ENCODE results near the gene RILPL1. TPM values are rescaled to one million over a fixed set of nuclear protein-coding genes. Genes with fewer than 3 reads are reported as not detected.
A peak's percentile ranks its signal among the peaks of the same experiment; 100 is the strongest.

Gene RILPL1
- total and polyA plus RNA-seq, 10 of the 15 experiments (the other 5 are each of a cell fraction or from before 2014, with no cell fraction given): 0.05 to 0.61 (median 0.25) TPM

GRCh38 chr12:123468786-123469185 is 64.7 kb downstream of the RILPL1 start (continued):
- peak; percentile 92 for TF ChIP-seq PKNOX1 (IDR thresholded peaks at IDR 0.05)

- peaks cover under 1% of the 10 kb centered on the region; the same call in 1 of the 2 replicates for H3K4me1 ChIP-seq (ENCODE audit: control insufficient read depth, insufficient read depth, low read length)
- WGBS (ENCODE audit: insufficient coverage, insufficient replicate concordance, low lambda C conversion rate, missing lambda C conversion rate): 98% methylated on average over 4 of the region's 4 CpGs
- peaks cover 29% of the 10 kb centered on the region for H3K79me2 ChIP-seq (ENCODE audit: control insufficient read depth, insufficient read depth, low read length)
- no peak for DNase-seq (ENCODE audit: low read depth, low spot score)
- H2AFZ ChIP-seq (ENCODE audit: control insufficient read depth, low read depth, low read length): no peak overlapping the region
- H3K27ac ChIP-seq (ENCODE audit: control insufficient read depth, insufficient read depth): no peak overlapping the region
- in situ Hi-C loops (cut with MboI): no loop called here
- no peak for ATAC-seq
- H3K9ac ChIP-seq (ENCODE audit: control insufficient read depth, insufficient read depth, low read length): no peak overlapping the region
- CTCF ChIA-PET: no interaction called here
- FAIRE-seq: no peak
- H3K36me3 ChIP-seq (ENCODE audit: control insufficient read depth in 2 of 2, insufficient read depth in 2 of 2, low read length in 1 of 2): peaks cover 0 to 6% of the 10 kb centered on the region in 2 experiments; a peak in 3 of 4 replicates
- H3K4me2 ChIP-seq (ENCODE audit: control insufficient read depth, insufficient read depth): no peak overlapping the region
- no peaks in the 10 kb centered on the region for H3K27me3 ChIP-seq (replicated peaks in 1 of 2; ENCODE audit: control insufficient read depth in 2 of 2, insufficient read depth in 2 of 2, low read length in 1 of 2)
- H4K20me1 ChIP-seq (ENCODE audit: control insufficient read depth, insufficient read depth): no peaks in the 10 kb centered on the region
- SMC1A ChIA-PET (ENCODE audit: uncharacterized antibody, unreplicated experiment): no interaction called here
- H3K4me3 ChIP-seq: no peak overlapping the region
- no TSS peak for BruUV-seq (replicated peaks)
- intact Hi-C loops (cut with micrococcal nuclease; ENCODE audit: unreplicated experiment): no loop called here
- POLR2A ChIA-PET: interaction anchor here (0.6 to 1.0 kb wide), 3 partner anchors 11 to 224 kb away, joined by 3 to 9 read pairs (median 4); no protein-coding TSS in a partner anchor
- TF ChIP-seq SMAD5 (IDR thresholded peaks at IDR 0.05; ENCODE audit: low read depth) (no peak), NR2C2 (IDR thresholded peaks at IDR 0.05; ENCODE audit: borderline replicate concordance, control insufficient read depth, insufficient read length, low read depth) (no peak), ZZZ3 (IDR thresholded peaks at IDR 0.05; ENCODE audit: control insufficient read depth, insufficient read length, low read depth) (no peak), BRCA1 (IDR thresholded peaks at IDR 0.05; ENCODE audit: low read depth, low read length) (no peak), POLR2AphosphoS5 (IDR thresholded peaks at IDR 0.05; ENCODE audit: low read length) (no peak), BMI1 (IDR thresholded peaks at IDR 0.05; ENCODE audit: borderline replicate concordance) (no peak), ZBED1 (IDR thresholded peaks at IDR 0.05; ENCODE audit: borderline replicate concordance) (no peak), PML (IDR thresholded peaks at IDR 0.05; ENCODE audit: low read length) (no peak), EP300 (IDR thresholded peaks at IDR 0.05; ENCODE audit: borderline replicate concordance in 1 of 2, control insufficient read depth in 1 of 2, low read depth in 2 of 2, low read length in 2 of 2) (no peak), MEF2A (IDR thresholded peaks at IDR 0.05; ENCODE audit: insufficient read depth, low read depth, low read length) (no peak), ZBTB40 (IDR thresholded peaks at IDR 0.05; ENCODE audit: borderline replicate concordance) (no peak), IRF3 (IDR thresholded peaks at IDR 0.05) (no peak)
- H3K9me3 ChIP-seq (replicated peaks; ENCODE audit: control insufficient read depth, insufficient read depth, low read length): no peaks in the 10 kb centered on the region
- RAD21 ChIA-PET (ENCODE audit: unreplicated experiment): no interaction called here
Observed at GRCh38 chr12:123465084-123465483, 68.4 kb downstream of the RILPL1 start.

Measured in GM12878 (cell line).